GM23338 (cell line): ENCODE results near the gene SMARCC2. TPM values are rescaled to one million over a fixed set of nuclear protein-coding genes. Genes with fewer than 3 reads are reported as not detected.

ENCODE experiments used
- ATAC-seq: fragments of 200-7000 bp; cut with Tn5 transposase; 3 replicates; pipeline ENCODE4 v1.9.1; 2020
- DNase-seq: peaks from one replicate; pipeline ENCODE4 v3.0.0-alpha.2; 2015; ENCODE audit warnings: low spot score
- H2AFZ ChIP-seq: fragments of 200-600 bp; sonication (generic); 2 replicates; pipeline ENCODE4 v1.8.0; 2016; ENCODE audit warnings: antibody characterized with exemption, mild to moderate bottlenecking, moderate library complexity
- H3F3A ChIP-seq: fragments of 200-600 bp; sonication (generic); replicated peaks from 2 replicates; pipeline ENCODE4 v1.8.0; 2017; ENCODE audit warnings: antibody characterized with exemption, mixed run types, low read depth
- H3K27ac ChIP-seq: fragments of 200-600 bp; sonication (generic); 2 replicates; pipeline ENCODE4 v1.6.1; 2016; ENCODE audit warnings: low read depth
- H3K27me3 ChIP-seq: fragments of 200-600 bp; sonication (generic); 2 replicates; pipeline ENCODE4 v1.8.0; 2016; ENCODE audit warnings: mild to moderate bottlenecking, mixed run types, moderate library complexity; ENCODE audit not compliant: insufficient read depth
- H3K36me3 ChIP-seq: fragments of 200-600 bp; sonication (generic); 2 replicates; pipeline ENCODE4 v1.8.0; 2016; ENCODE audit warnings: mild to moderate bottlenecking; ENCODE audit not compliant: insufficient read depth
- H3K4me1 ChIP-seq: fragments of 200-600 bp; sonication (generic); 2 replicates; pipeline ENCODE4 v1.8.0; 2016; ENCODE audit warnings: mild to moderate bottlenecking, moderate library complexity; ENCODE audit not compliant: insufficient read depth
- H3K4me2 ChIP-seq: fragments of 200-600 bp; sonication (generic); 2 replicates; pipeline ENCODE4 v1.7.1; 2017; ENCODE audit warnings: mixed run types
- H3K4me3 ChIP-seq: fragments of 200-600 bp; sonication (generic); 2 replicates; pipeline ENCODE4 v1.6.1; 2016; ENCODE audit warnings: mixed run types
- H3K79me2 ChIP-seq: fragments of 200-600 bp; sonication (generic); replicated peaks from 2 replicates; pipeline ENCODE4 v1.8.0; 2017; ENCODE audit warnings: mild to moderate bottlenecking; ENCODE audit not compliant: insufficient read depth
- H3K9me2 ChIP-seq: fragments of 200-600 bp; sonication (generic); 2 replicates; pipeline ENCODE4 v1.8.0; 2017; ENCODE audit not compliant: insufficient read depth
- H4K20me1 ChIP-seq: fragments of 200-600 bp; sonication (generic); replicated peaks from 2 replicates; pipeline ENCODE4 v1.8.0; 2017; ENCODE audit warnings: mild to moderate bottlenecking; ENCODE audit not compliant: insufficient read depth
- H3K27ac Mint-ChIP-seq: 2 replicates; pipeline ENCODE4 v1.8.0; 2020; ENCODE audit warnings: inconsistent platforms, mild to moderate bottlenecking, moderate library complexity, mixed read lengths
- H3K27me3 Mint-ChIP-seq: 3 replicates; pipeline ENCODE4 v1.8.0; 2022; ENCODE audit warnings: low read depth, mild to moderate bottlenecking, moderate library complexity, mixed read lengths, inconsistent platforms; ENCODE audit not compliant: insufficient read depth, poor library complexity
- H3K36me3 Mint-ChIP-seq: 3 replicates; pipeline ENCODE4 v1.8.0; 2021; ENCODE audit warnings: low read depth, mild to moderate bottlenecking, inconsistent platforms, moderate library complexity, mixed read lengths
- H3K4me1 Mint-ChIP-seq: 3 replicates; pipeline ENCODE4 v1.8.0; 2020; ENCODE audit warnings: mild to moderate bottlenecking, inconsistent platforms, mixed read lengths
- H3K4me3 Mint-ChIP-seq: 3 replicates; pipeline ENCODE4 v1.8.0; 2021; ENCODE audit warnings: moderate library complexity, mild to moderate bottlenecking, inconsistent platforms, mixed read lengths
- H3K9me3 Mint-ChIP-seq: 3 replicates; pipeline ENCODE4 v1.8.0; 2020; ENCODE audit warnings: moderate library complexity, mild to moderate bottlenecking, inconsistent platforms, mixed read lengths
- CREB1 ChIP-seq: fragments of 250-450 bp; sonication (Bioruptor Pico); IDR thresholded peaks from 2 replicates; pipeline ENCODE4 v1.5.0; 2020; ENCODE audit warnings: low read depth, mild to moderate bottlenecking, moderate library complexity
- CTCF ChIP-seq, 2 experiments: fragments of 200-600 bp in 1 of 2; sonication (generic) in 1 of 2; conservative IDR thresholded peaks; 2 replicates each; pipeline versions ENCODE4 v1.5.1 to v1.6.1; 2016 to 2017; ENCODE audit warnings: antibody characterized with exemption in 2 of 2, low read depth in 2 of 2, mild to moderate bottlenecking in 2 of 2, moderate library complexity in 1 of 2
- JUNB ChIP-seq: IDR thresholded peaks from one replicate; pipeline ENCODE4 v1.6.1; 2016; ENCODE audit warnings: antibody characterized with exemption; ENCODE audit not compliant: unreplicated experiment
- POLR2AphosphoS5 ChIP-seq: IDR thresholded peaks from 2 replicates; pipeline ENCODE4 v1.6.1; 2016; ENCODE audit warnings: antibody characterized with exemption, low read depth
- ZNF114 ChIP-seq: fragments of 250-450 bp; sonication (Bioruptor Pico); IDR thresholded peaks from 2 replicates; pipeline ENCODE4 v1.5.0; 2020; ENCODE audit warnings: mild to moderate bottlenecking, moderate library complexity
- ZNF462 ChIP-seq: fragments of 250-450 bp; sonication (Bioruptor Pico); IDR thresholded peaks from 2 replicates; pipeline ENCODE4 v1.5.0; 2020; ENCODE audit warnings: mild to moderate bottlenecking, moderate library complexity
- polyA plus RNA-seq: library from polyadenylated mRNA; unstranded; fragments of >200 nt; fragmentation: Nextera tagmentation; extraction: Ambion mirVana; gene quantifications from 2 replicates; pipeline ENCODE4 v1.2.1, GENCODE V29; 2016
- total RNA-seq: library from RNA; depleted of rRNA; stranded (reverse); fragments of >200 nt; shearing (Covaris generic); gene quantifications from 2 replicates; pipeline ENCODE4 v1.2.3, GENCODE V29; 2014

Gene SMARCC2
- total and polyA plus RNA-seq, 2 experiments from 2014 or later = 40.4 to 68.3 TPM

- no peak for TF ChIP-seq ZNF462 (CRISPR knock-in tag)
These were observed 17.3 kb upstream of the SMARCC2 start (continued) for GRCh38 chr12:56206452-56207166.

- Histone ChIP-seq H4K20me1 (peaks cover 8% of the 10 kb centered on the region), H3K4me3 (no peak overlapping the region), H3K79me2 (no peaks in the 10 kb centered on the region), H3K9me2 (no peaks in the 10 kb centered on the region), H3K36me3 (peaks cover 32% of the 10 kb centered on the region), H3F3A (peaks cover 26% of the 10 kb centered on the region), H3K4me1 (no peaks in the 10 kb centered on the region), H2AFZ (no peak overlapping the region), H3K27ac (no peak overlapping the region), H3K4me2 (no peak overlapping the region), H3K27me3 (no peaks in the 10 kb centered on the region)
- H3K9me3 Mint-ChIP-seq = no peaks in the 10 kb centered on the region
- H3K36me3 Mint-ChIP-seq = peaks cover 63% of the 10 kb centered on the region
- DNase-seq (no peak), ATAC-seq (no peak)
- H3K27me3 Mint-ChIP-seq = no peaks in the 10 kb centered on the region
- no peaks in the 10 kb centered on the region; the same call in 2 of the 3 replicates for H3K4me1 Mint-ChIP-seq
- no peak overlapping the region for H3K27ac Mint-ChIP-seq
- no peak overlapping the region for H3K4me3 Mint-ChIP-seq
- TF ChIP-seq ZNF114 (CRISPR knock-in tag) = no peak
- TF ChIP-seq ZNF462 (CRISPR knock-in tag) = no peak
- no peak for TF ChIP-seq CTCF (conservative IDR thresholded peaks at IDR 0.05; ENCODE audit: low read depth in 2 of 2)
- TF ChIP-seq JUNB = no peak
- no peak for TF ChIP-seq POLR2AphosphoS5
- no peak for TF ChIP-seq CREB1 (CRISPR knock-in tag)
These were observed 16.2 kb upstream of the SMARCC2 start for GRCh38 chr12:56205445-56205844.
